ENCODE measurements around the gene ZNF286A.
"Not testable (repeated sequence)": the region's sequence is repeated elsewhere in the genome, so short reads cannot be mapped to it uniquely, and the experiment has no call there.

The ZNF286A gene

GRCh38 chr17:15699413-15699924 is at the start of gene ZNF286A:
ZNF286A (plus strand) TSS chr17:15699752; CDS start chr17:15700330, 578 bp downstream.
- H3K4me3 ChIP-seq (replicated peaks; ENCODE audit: low read depth, low read length): peak within 1 kb of the TSS; percentile 52
- DNase-seq (ENCODE audit: extremely low read depth, low read depth): peak; percentile 95

DNA sequence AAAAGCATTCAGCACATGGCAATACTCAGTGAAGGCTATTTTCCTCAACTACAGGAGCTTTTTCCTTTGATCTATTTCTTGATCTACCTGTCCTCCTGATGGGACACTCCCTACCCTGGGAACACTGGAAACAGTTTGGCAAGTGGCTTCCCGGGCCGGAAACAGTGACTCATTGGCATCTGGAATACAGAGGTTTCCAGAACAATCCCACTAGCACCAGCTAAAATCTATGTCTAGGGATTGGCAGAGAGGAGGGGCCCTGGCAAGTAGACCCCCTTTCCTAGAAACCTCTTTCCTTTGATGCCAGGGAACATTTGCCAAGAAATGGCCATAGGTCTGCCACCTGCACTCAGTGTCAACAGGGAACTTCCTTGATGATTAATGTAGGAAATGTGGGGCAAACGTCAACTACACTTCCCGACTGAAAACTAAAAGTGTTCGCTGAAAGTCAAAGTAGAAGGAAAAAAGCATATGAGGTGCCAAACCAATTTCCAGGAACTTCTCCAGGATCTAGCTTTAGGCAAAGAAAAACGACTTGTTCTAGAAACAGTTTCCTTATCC is 49.6 kb upstream of the ZNF286A start:
- DNase-seq (ENCODE audit: extremely low read depth, low read depth): no peak
- TF ChIP-seq, protein P1, sequence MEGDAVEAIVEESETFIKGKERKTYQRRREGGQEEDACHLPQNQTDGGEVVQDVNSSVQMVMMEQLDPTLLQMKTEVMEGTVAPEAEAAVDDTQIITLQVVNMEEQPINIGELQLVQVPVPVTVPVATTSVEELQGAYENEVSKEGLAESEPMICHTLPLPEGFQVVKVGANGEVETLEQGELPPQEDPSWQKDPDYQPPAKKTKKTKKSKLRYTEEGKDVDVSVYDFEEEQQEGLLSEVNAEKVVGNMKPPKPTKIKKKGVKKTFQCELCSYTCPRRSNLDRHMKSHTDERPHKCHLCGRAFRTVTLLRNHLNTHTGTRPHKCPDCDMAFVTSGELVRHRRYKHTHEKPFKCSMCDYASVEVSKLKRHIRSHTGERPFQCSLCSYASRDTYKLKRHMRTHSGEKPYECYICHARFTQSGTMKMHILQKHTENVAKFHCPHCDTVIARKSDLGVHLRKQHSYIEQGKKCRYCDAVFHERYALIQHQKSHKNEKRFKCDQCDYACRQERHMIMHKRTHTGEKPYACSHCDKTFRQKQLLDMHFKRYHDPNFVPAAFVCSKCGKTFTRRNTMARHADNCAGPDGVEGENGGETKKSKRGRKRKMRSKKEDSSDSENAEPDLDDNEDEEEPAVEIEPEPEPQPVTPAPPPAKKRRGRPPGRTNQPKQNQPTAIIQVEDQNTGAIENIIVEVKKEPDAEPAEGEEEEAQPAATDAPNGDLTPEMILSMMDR (IDR thresholded peaks at IDR 0.05; ENCODE audit: low read depth, low read length, missing control alignments): no peak
- H3K4me3 ChIP-seq (replicated peaks; ENCODE audit: low read depth, low read length): peak overlapping the region; percentile 80

- TF ChIP-seq, protein P1 (IDR thresholded peaks at IDR 0.05; ENCODE audit: low read depth, low read length, missing control alignments): no peak
- DNase-seq (ENCODE audit: extremely low read depth, low read depth): no peak
- peak overlapping the region; percentile 80 for H3K4me3 ChIP-seq (replicated peaks; ENCODE audit: low read depth, low read length)
These were observed 48.6 kb upstream of the ZNF286A start for GRCh38 chr17:15650741-15651582.

DNA sequence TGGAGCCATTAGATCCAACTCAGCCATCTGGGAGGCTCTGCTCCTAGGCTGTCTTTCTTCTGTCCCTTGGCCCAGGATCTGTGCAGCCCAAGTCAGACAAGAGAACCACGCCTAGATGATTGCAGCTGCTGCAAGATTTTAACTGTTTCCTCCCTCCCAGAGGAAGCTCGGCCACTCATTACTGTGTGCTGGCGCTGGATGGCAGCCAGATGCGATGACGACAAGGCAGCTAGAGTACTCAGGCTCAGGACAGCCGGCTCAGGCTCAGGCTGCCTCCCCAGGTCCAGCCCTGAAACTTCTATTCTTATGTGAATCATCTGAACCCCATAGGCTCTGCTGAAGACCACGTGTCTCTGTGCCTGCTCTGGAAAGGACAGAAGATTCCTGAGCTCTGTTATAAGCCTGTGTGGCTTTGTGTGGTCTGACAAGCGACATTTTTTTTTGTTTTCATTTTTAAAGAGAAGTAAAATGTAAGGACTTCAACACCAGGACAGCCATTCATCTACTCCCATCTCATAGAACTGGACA is 47.9 kb upstream of the ZNF286A start:
- H3K4me3 ChIP-seq (replicated peaks; ENCODE audit: low read depth, low read length): peak overlapping the region; percentile 80
- DNase-seq (ENCODE audit: extremely low read depth, low read depth): peak; percentile 99
- TF ChIP-seq, protein P1 (IDR thresholded peaks at IDR 0.05; ENCODE audit: low read depth, low read length, missing control alignments): no peak

- TF ChIP-seq, protein P1 (IDR thresholded peaks at IDR 0.05; ENCODE audit: low read depth, low read length, missing control alignments): no peak
- no peak for DNase-seq (ENCODE audit: extremely low read depth, low read depth)
- H3K4me3 ChIP-seq (replicated peaks; ENCODE audit: low read depth, low read length): no peak overlapping the region
These were observed 46.6 kb upstream of the ZNF286A start for GRCh38 chr17:15652960-15653359.

- not testable (repeated sequence) for H3K4me3 ChIP-seq (replicated peaks; ENCODE audit: low read depth, low read length); DNase-seq (ENCODE audit: extremely low read depth, low read depth)
These were observed 45.2 kb upstream of the ZNF286A start for GRCh38 chr17:15654401-15654800.

DNA sequence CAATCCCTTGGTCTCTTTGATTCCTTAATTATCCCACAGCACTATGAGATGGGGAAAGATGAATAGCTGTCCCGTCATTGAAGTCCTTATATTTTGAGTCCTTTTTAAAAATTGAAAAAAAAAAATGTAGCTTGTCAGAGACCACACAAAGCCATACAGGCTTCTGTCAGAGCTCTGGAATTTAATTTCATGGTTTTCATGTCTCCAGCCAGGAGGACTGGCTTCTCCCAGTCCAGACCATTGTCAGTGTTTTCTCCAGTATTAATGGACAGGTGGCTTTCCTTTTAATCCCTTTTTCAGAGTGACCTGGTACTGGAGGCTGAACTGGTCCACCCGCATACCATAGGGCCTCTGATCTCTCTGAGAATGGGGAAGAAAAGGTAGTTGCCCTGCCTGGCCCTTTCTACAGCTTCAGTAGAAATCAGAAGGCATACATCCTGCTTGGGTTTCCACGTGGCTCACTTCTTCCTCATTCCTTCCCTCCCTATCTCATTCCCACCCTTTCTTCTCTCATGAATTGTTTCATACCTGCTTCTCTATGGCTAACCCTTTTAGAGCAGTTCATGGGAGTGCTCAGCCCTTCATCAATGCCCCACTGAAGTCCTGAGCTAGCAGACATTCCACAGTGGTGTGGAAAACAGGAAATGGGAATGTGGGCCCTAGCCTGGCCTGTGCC is 44.5 kb upstream of the ZNF286A start:
- TF ChIP-seq, protein P1 (IDR thresholded peaks at IDR 0.05; ENCODE audit: low read depth, low read length, missing control alignments): no peak
- no peak for DNase-seq (ENCODE audit: extremely low read depth, low read depth)
- H3K4me3 ChIP-seq (replicated peaks; ENCODE audit: low read depth, low read length): no peak overlapping the region

Measured in HFF-Myc (cell line).